SU-DHL-6 (cell line): Measurements from ENCODE around the gene KCNE2.

Experiments used
- H2AFZ ChIP-seq: fragments of 200-600 bp; sonication (generic); 2 replicates; pipeline ENCODE4 v1.6.1; 2014; ENCODE audit warnings: low read depth, mild to moderate bottlenecking, moderate library complexity, mixed read lengths, antibody characterized with exemption, low read length; ENCODE audit not compliant: severe bottlenecking
- H3F3A ChIP-seq: fragments of 200-600 bp; shearing (Covaris generic); 2 replicates; pipeline ENCODE4 v1.6.0; 2016; ENCODE audit warnings: antibody characterized with exemption, mild to moderate bottlenecking; ENCODE audit not compliant: insufficient read depth
- H3K27ac ChIP-seq: fragments of 200-600 bp; sonication (generic); 2 replicates; pipeline ENCODE4 v1.5.1; 2016; ENCODE audit warnings: low read depth, mild to moderate bottlenecking, low read length, moderate library complexity, mixed read lengths
- H3K27me3 ChIP-seq: fragments of 200-600 bp; sonication (generic), shearing (Covaris generic); 2 replicates; pipeline ENCODE4 v1.6.0; 2014; ENCODE audit warnings: mild to moderate bottlenecking, low read length
- H3K36me3 ChIP-seq: fragments of 200-600 bp; sonication (generic); 2 replicates; pipeline ENCODE4 v1.6.1; 2014; ENCODE audit warnings: mild to moderate bottlenecking, low read length, mixed read lengths
- H3K4me2 ChIP-seq: fragments of 300-600, 200-600 bp; shearing (Covaris generic), sonication (generic); 2 replicates; pipeline ENCODE4 v1.6.0; 2014; ENCODE audit warnings: low read length, low read depth, mild to moderate bottlenecking; ENCODE audit not compliant: poor library complexity, severe bottlenecking
- H3K4me3 ChIP-seq: fragments of 200-600 bp; sonication (generic); 2 replicates; pipeline ENCODE4 v1.5.1; 2014; ENCODE audit warnings: antibody characterized with exemption, low read length, mild to moderate bottlenecking, mixed read lengths; ENCODE audit not compliant: insufficient read depth, poor library complexity, severe bottlenecking
- H3K79me2 ChIP-seq: fragments of 200-600 bp; sonication (generic); 2 replicates; pipeline ENCODE4 v1.6.1; 2014; ENCODE audit warnings: mild to moderate bottlenecking, low read length, moderate library complexity; ENCODE audit not compliant: insufficient read depth
- H3K9ac ChIP-seq: fragments of 200-600 bp; sonication (generic); 2 replicates; pipeline ENCODE4 v1.7.0; 2014; ENCODE audit warnings: mild to moderate bottlenecking, low read length
- H3K9me2 ChIP-seq: fragments of 200-600 bp; sonication (generic); replicated peaks from 2 replicates; pipeline ENCODE4 v1.6.1; 2014; ENCODE audit warnings: low read length; ENCODE audit not compliant: insufficient read depth
- H3K9me3 ChIP-seq: fragments of 200-600 bp; sonication (generic); 2 replicates; pipeline ENCODE4 v1.6.1; 2014; ENCODE audit warnings: low read length, mixed read lengths; ENCODE audit not compliant: insufficient read depth
- H4K20me1 ChIP-seq: fragments of 200-600 bp; sonication (generic); 2 replicates; pipeline ENCODE4 v1.6.1; 2014; ENCODE audit warnings: low read depth, mild to moderate bottlenecking, antibody characterized with exemption, low read length, moderate library complexity, mixed read lengths
- EZH2phosphoT487 ChIP-seq: fragments of 200-600 bp; sonication (generic), shearing (Covaris generic); conservative IDR thresholded peaks from 2 replicates; pipeline ENCODE4 v1.6.1; 2018; ENCODE audit warnings: mild to moderate bottlenecking, antibody characterized with exemption, low read length, moderate library complexity, mixed read lengths
- TF ChIP-seq, protein P1 (sequence below): fragments of 200-600 bp; sonication (generic); IDR thresholded peaks from one replicate; pipeline ENCODE4 v1.5.1; 2017; ENCODE audit warnings: antibody characterized with exemption, mild to moderate bottlenecking, low read length, moderate library complexity; ENCODE audit not compliant: insufficient read depth, poor library complexity, severe bottlenecking

KCNE2 gene

DNA sequence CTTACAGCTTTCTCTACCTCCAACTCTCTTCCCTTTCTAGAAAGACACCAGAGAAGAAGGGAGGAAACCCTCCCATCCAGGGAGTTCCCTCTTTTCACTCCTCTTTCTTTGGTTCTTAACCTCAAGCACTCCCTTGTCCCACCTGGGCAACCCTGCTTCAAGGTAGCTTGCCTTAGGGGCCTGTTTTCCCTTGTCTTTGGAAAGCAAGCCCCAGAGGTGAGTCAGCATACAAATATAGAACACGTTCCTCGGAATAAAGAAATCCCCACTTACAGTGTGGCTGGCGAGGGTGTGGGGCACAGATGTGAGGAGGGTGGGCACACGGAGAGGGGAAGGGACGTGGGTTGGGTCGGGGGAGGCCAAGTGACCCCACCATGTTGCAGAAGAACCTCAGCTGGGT is 26.1 kb upstream of the KCNE2 start:
- no peak overlapping the region for H3K4me3 ChIP-seq
- no peaks in the 10 kb centered on the region for H3K9me3 ChIP-seq
- no peaks in the 10 kb centered on the region for H3K79me2 ChIP-seq
- no peaks in the 10 kb centered on the region for H3F3A ChIP-seq
- H3K9ac ChIP-seq, result no peak overlapping the region
- TF ChIP-seq, protein P1, sequence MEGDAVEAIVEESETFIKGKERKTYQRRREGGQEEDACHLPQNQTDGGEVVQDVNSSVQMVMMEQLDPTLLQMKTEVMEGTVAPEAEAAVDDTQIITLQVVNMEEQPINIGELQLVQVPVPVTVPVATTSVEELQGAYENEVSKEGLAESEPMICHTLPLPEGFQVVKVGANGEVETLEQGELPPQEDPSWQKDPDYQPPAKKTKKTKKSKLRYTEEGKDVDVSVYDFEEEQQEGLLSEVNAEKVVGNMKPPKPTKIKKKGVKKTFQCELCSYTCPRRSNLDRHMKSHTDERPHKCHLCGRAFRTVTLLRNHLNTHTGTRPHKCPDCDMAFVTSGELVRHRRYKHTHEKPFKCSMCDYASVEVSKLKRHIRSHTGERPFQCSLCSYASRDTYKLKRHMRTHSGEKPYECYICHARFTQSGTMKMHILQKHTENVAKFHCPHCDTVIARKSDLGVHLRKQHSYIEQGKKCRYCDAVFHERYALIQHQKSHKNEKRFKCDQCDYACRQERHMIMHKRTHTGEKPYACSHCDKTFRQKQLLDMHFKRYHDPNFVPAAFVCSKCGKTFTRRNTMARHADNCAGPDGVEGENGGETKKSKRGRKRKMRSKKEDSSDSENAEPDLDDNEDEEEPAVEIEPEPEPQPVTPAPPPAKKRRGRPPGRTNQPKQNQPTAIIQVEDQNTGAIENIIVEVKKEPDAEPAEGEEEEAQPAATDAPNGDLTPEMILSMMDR, result no peak
- no peak for TF ChIP-seq EZH2phosphoT487
- no peaks in the 10 kb centered on the region for H3K36me3 ChIP-seq
- no peaks in the 10 kb centered on the region for H3K27me3 ChIP-seq
- no peak overlapping the region for H3K4me2 ChIP-seq
- H4K20me1 ChIP-seq, result no peaks in the 10 kb centered on the region
- H3K9me2 ChIP-seq, result no peaks in the 10 kb centered on the region
- H3K27ac ChIP-seq, result no peak overlapping the region
- no peak overlapping the region for H2AFZ ChIP-seq

DNA sequence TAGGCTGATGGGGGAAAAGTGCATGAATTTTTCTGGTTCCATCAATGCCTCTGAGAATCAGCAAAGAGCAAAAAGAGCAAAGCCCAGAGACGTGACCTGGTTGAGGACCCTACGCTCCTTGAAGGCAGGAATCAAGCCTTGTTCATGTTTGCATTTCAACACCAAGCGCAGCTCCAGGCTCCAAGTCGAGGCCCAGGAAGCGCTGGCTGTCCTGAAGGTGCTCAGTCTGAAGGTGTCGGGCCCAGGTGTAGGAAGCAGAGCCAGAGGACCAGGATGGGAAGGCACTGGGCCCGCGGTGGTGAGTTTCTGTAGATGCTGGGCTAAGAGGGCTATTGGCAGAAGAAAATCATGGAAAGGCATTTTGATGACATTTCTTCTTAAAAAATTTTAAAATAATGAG is 25.6 kb upstream of the KCNE2 start:
- H3K79me2 ChIP-seq, result no peaks in the 10 kb centered on the region
- no peak overlapping the region for H3K4me3 ChIP-seq
- H3K4me2 ChIP-seq, result no peak overlapping the region
- no peaks in the 10 kb centered on the region for H3K36me3 ChIP-seq
- no peaks in the 10 kb centered on the region for H3K9me2 ChIP-seq
- H3K9me3 ChIP-seq, result no peaks in the 10 kb centered on the region
- H3K27me3 ChIP-seq, result no peaks in the 10 kb centered on the region
- TF ChIP-seq, protein P1, result no peak
- no peak for TF ChIP-seq EZH2phosphoT487
- H2AFZ ChIP-seq, result no peak overlapping the region
- no peak overlapping the region for H3K27ac ChIP-seq
- no peaks in the 10 kb centered on the region for H3F3A ChIP-seq
- H3K9ac ChIP-seq, result no peak overlapping the region
- H4K20me1 ChIP-seq, result no peaks in the 10 kb centered on the region

DNA sequence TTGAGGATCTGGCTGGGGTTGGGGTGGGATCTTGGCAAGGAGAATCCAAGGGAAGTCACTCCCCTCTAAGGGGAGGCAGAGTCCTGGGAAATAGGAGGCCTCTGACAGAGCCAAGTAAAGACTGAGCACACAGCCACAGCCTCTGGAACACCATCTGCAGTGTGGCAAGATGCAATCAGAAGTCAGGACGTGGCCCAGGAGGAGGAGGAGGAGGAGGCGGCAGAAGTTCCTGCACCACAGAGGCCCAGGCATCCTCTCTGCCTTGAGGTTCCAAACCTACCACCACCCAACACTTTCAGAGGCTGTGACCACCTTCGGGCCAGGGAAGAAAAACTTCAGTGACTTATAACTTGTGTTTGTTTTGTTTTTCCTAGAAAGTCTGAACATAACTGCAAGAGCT is 23.7 kb upstream of the KCNE2 start:
- Histone ChIP-seq H3K9me2 (no peaks in the 10 kb centered on the region), H3K4me3 (no peak overlapping the region), H2AFZ (no peak overlapping the region), H3K27me3 (no peaks in the 10 kb centered on the region), H3K79me2 (no peaks in the 10 kb centered on the region), H3K4me2 (no peak overlapping the region), H3F3A (no peaks in the 10 kb centered on the region), H4K20me1 (no peaks in the 10 kb centered on the region), H3K9me3 (no peaks in the 10 kb centered on the region), H3K36me3 (no peaks in the 10 kb centered on the region), H3K9ac (no peak overlapping the region), H3K27ac (no peak overlapping the region)
- TF ChIP-seq EZH2phosphoT487, result no peak
- TF ChIP-seq, protein P1, result no peak
